ENCODE measurements around the gene RPS4Y1.
"Not testable (repeated sequence)": the region's sequence is repeated elsewhere in the genome, so short reads cannot be mapped to it uniquely, and the experiment has no call there.

Gene RPS4Y1

GRCh38 chrY:2866581-2866980, 25.2 kb downstream of the RPS4Y1 start:
- H3K9ac ChIP-seq (ENCODE audit: insufficient read length) = no peak overlapping the region
- DNase-seq (ENCODE audit: low read depth, low spot score) = no peak
- no peaks in the 10 kb centered on the region for H3K36me3 ChIP-seq (ENCODE audit: insufficient read depth, low read length)
- TF ChIP-seq FOXP2 (optimal IDR thresholded peaks at IDR 0.05; ENCODE audit: control extremely low read depth, extremely low read length, insufficient read depth) (no peak), POLR2AphosphoS5 (IDR thresholded peaks at IDR 0.05; ENCODE audit: borderline replicate concordance, low read depth, low read length) (no peak)
- H3K27ac ChIP-seq = no peak overlapping the region
- no peak overlapping the region for H3K4me3 ChIP-seq
- H3K9me3 ChIP-seq (ENCODE audit: low read depth, low read length) = no peaks in the 10 kb centered on the region

- H3K4me3 ChIP-seq = no peak overlapping the region
- DNase-seq (ENCODE audit: low read depth, low spot score) = no peak
- H3K9ac ChIP-seq (ENCODE audit: insufficient read length) = no peak overlapping the region
- no peaks in the 10 kb centered on the region for H3K9me3 ChIP-seq (ENCODE audit: low read depth, low read length)
- no peaks in the 10 kb centered on the region for H3K36me3 ChIP-seq (ENCODE audit: insufficient read depth, low read length)
- no peak overlapping the region for H3K27ac ChIP-seq
- TF ChIP-seq POLR2AphosphoS5 (IDR thresholded peaks at IDR 0.05; ENCODE audit: borderline replicate concordance, low read depth, low read length) = no peak
Observed at GRCh38 chrY:2867469-2867868, 26.1 kb downstream of the RPS4Y1 start.

- DNase-seq (ENCODE audit: low read depth, low spot score) = no peak
- Histone ChIP-seq H3K27ac (no peak overlapping the region), H3K36me3 (ENCODE audit: insufficient read depth, low read length) (no peaks in the 10 kb centered on the region), H3K9ac (ENCODE audit: insufficient read length) (no peak overlapping the region), H3K4me3 (no peak overlapping the region), H3K9me3 (ENCODE audit: low read depth, low read length) (no peaks in the 10 kb centered on the region)
- TF ChIP-seq POLR2AphosphoS5 (IDR thresholded peaks at IDR 0.05; ENCODE audit: borderline replicate concordance, low read depth, low read length) (no peak), EZH2 (IDR thresholded peaks at IDR 0.05) (no peak), FOXP2 (optimal IDR thresholded peaks at IDR 0.05; ENCODE audit: control extremely low read depth, extremely low read length, insufficient read depth) (no peak)
Observed at GRCh38 chrY:2868035-2868607, 26.7 kb downstream of the RPS4Y1 start.

- H3K4me3 ChIP-seq; DNase-seq (ENCODE audit: low read depth, low spot score); H3K9me3 ChIP-seq (ENCODE audit: low read depth, low read length); H3K9ac ChIP-seq (ENCODE audit: insufficient read length); H3K36me3 ChIP-seq (ENCODE audit: insufficient read depth, low read length); H3K27ac ChIP-seq: not testable (repeated sequence)
Observed at GRCh38 chrY:2872234-2872633, 30.8 kb downstream of the RPS4Y1 start.

GRCh38 chrY:2874211-2874610, 32.8 kb downstream of the RPS4Y1 start:
- Histone ChIP-seq H3K4me3 (no peak overlapping the region), H3K9me3 (ENCODE audit: low read depth, low read length) (no peaks in the 10 kb centered on the region), H3K36me3 (ENCODE audit: insufficient read depth, low read length) (no peaks in the 10 kb centered on the region), H3K27ac (no peak overlapping the region), H3K9ac (ENCODE audit: insufficient read length) (no peak overlapping the region)
- TF ChIP-seq POLR2AphosphoS5 (IDR thresholded peaks at IDR 0.05; ENCODE audit: borderline replicate concordance, low read depth, low read length) (no peak), FOXP2 (optimal IDR thresholded peaks at IDR 0.05; ENCODE audit: control extremely low read depth, extremely low read length, insufficient read depth) (no peak), EZH2 (IDR thresholded peaks at IDR 0.05) (no peak)
- no peak for DNase-seq (ENCODE audit: low read depth, low spot score)

- no peak for DNase-seq (ENCODE audit: low read depth, low spot score)
- TF ChIP-seq POLR2AphosphoS5 (IDR thresholded peaks at IDR 0.05; ENCODE audit: borderline replicate concordance, low read depth, low read length) (no peak), FOXP2 (optimal IDR thresholded peaks at IDR 0.05; ENCODE audit: control extremely low read depth, extremely low read length, insufficient read depth) (no peak), EZH2 (IDR thresholded peaks at IDR 0.05) (no peak)
- no peaks in the 10 kb centered on the region for H3K36me3 ChIP-seq (ENCODE audit: insufficient read depth, low read length)
Observed at GRCh38 chrY:2883561-2883960, 42.2 kb downstream of the RPS4Y1 start.

GRCh38 chrY:2885880-2886279, 44.5 kb downstream of the RPS4Y1 start:
- no peak for DNase-seq (ENCODE audit: low read depth, low spot score)
- Histone ChIP-seq H3K4me3 (no peak overlapping the region), H3K9me3 (ENCODE audit: low read depth, low read length) (no peaks in the 10 kb centered on the region), H3K9ac (ENCODE audit: insufficient read length) (no peak overlapping the region), H3K27ac (no peak overlapping the region), H3K36me3 (ENCODE audit: insufficient read depth, low read length) (no peaks in the 10 kb centered on the region)
- TF ChIP-seq POLR2AphosphoS5 (IDR thresholded peaks at IDR 0.05; ENCODE audit: borderline replicate concordance, low read depth, low read length) (no peak), FOXP2 (optimal IDR thresholded peaks at IDR 0.05; ENCODE audit: control extremely low read depth, extremely low read length, insufficient read depth) (no peak), EZH2 (IDR thresholded peaks at IDR 0.05) (no peak)

More at GRCh38 chrY:2883561-2883960, 42.2 kb downstream of the RPS4Y1 start:
- no peak overlapping the region for H3K4me3 ChIP-seq
- H3K27ac ChIP-seq = no peak overlapping the region
- no peak overlapping the region for H3K9ac ChIP-seq (ENCODE audit: insufficient read length)
- no peaks in the 10 kb centered on the region for H3K9me3 ChIP-seq (ENCODE audit: low read depth, low read length)

GRCh38 chrY:2887386-2887785, 46.0 kb downstream of the RPS4Y1 start:
- Histone ChIP-seq H3K4me3 (no peak overlapping the region), H3K9me3 (ENCODE audit: low read depth, low read length) (no peaks in the 10 kb centered on the region), H3K9ac (ENCODE audit: insufficient read length) (no peak overlapping the region), H3K36me3 (ENCODE audit: insufficient read depth, low read length) (no peaks in the 10 kb centered on the region), H3K27ac (no peak overlapping the region)
- TF ChIP-seq EZH2 (IDR thresholded peaks at IDR 0.05) (no peak), FOXP2 (optimal IDR thresholded peaks at IDR 0.05; ENCODE audit: control extremely low read depth, extremely low read length, insufficient read depth) (no peak), POLR2AphosphoS5 (IDR thresholded peaks at IDR 0.05; ENCODE audit: borderline replicate concordance, low read depth, low read length) (no peak)
- no peak for DNase-seq (ENCODE audit: low read depth, low spot score)

GRCh38 chrY:2887955-2888354, 46.6 kb downstream of the RPS4Y1 start:
- TF ChIP-seq POLR2AphosphoS5 (IDR thresholded peaks at IDR 0.05; ENCODE audit: borderline replicate concordance, low read depth, low read length) = no peak
- no peak for TF ChIP-seq EZH2 (IDR thresholded peaks at IDR 0.05)
- no peak for TF ChIP-seq FOXP2 (optimal IDR thresholded peaks at IDR 0.05; ENCODE audit: control extremely low read depth, extremely low read length, insufficient read depth)
- H3K9ac ChIP-seq (ENCODE audit: insufficient read length) = no peak overlapping the region
- no peaks in the 10 kb centered on the region for H3K9me3 ChIP-seq (ENCODE audit: low read depth, low read length)
- DNase-seq (ENCODE audit: low read depth, low spot score) = no peak
- no peak overlapping the region for H3K4me3 ChIP-seq
- no peak overlapping the region for H3K27ac ChIP-seq
- H3K36me3 ChIP-seq (ENCODE audit: insufficient read depth, low read length) = no peaks in the 10 kb centered on the region

Data from SK-N-MC (cell line).